Muscle layer of duodenum (tissue), 2 donors: ENCODE data around the gene HMGXB3.

Experiments used
- H3K27ac ChIP-seq: one replicate; pipeline ENCODE4 v1.7.0; 2013; ENCODE audit warnings: mild to moderate bottlenecking, low read length
- H3K27me3 ChIP-seq: one replicate; pipeline ENCODE4 v1.7.0; 2013; ENCODE audit warnings: low read depth, mild to moderate bottlenecking, control low read depth, low read length
- H3K36me3 ChIP-seq, 2 donors: one replicate each; pipeline ENCODE4 v1.7.0; 2013; ENCODE audit warnings: low read length in 2 of 2, control low read depth in 1 of 2, mild to moderate bottlenecking in 1 of 2; ENCODE audit not compliant: insufficient read depth in 2 of 2, control insufficient read depth in 1 of 2
- H3K4me1 ChIP-seq, 2 donors: one replicate each; pipeline ENCODE4 v1.7.0; 2013; ENCODE audit warnings: low read length in 2 of 2, mild to moderate bottlenecking in 2 of 2, control low read depth in 1 of 2, moderate library complexity in 1 of 2; ENCODE audit not compliant: insufficient read depth in 2 of 2, control insufficient read depth in 1 of 2
- H3K4me3 ChIP-seq, 2 donors: one replicate each; pipeline ENCODE4 v1.7.0; 2013; ENCODE audit warnings: low read length in 2 of 2, low read depth in 1 of 2, mild to moderate bottlenecking in 1 of 2
- H3K9me3 ChIP-seq, 2 donors: one replicate each; pipeline ENCODE4 v1.7.0; 2013; ENCODE audit warnings: low read length in 2 of 2, control low read depth in 1 of 2, mild to moderate bottlenecking in 1 of 2; ENCODE audit not compliant: control insufficient read depth in 1 of 2
- donor health status: healthy.

Gene HMGXB3

DNA sequence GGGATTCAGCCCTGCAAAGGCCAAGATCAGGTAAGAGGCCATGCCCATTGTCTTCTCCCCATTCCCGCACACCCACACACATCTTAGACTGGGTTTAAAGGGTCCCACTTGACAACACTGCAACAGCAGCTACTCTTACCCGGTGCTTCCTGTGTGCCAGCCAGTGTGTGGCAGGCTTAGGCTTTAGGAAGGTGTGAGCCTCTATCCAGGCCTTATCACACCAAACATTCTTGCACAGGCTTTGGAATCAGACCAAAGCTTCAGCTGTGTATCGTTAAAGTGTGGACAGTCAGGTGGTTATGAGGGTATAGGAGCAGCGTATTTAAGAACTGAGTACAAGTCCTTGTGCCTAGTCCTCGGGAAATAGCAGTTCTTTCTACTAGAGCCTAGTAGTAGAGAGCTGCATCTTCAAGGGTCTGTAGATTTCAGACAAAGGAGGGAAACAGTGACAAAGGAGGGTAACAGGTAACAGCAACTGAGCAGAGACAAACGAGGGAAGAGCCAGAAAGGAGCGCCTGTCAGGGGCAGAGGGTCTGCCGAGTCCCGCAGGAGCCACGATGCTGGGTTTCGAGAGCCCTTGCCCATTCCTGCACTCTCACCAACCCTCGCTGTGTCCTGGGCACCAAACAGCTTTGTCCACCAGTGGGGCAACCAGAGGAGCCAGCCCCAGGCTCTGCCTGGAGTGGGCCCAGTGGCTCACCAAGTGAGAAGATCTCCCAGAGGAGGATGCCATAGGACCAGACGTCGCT, 55.0 kb downstream of the HMGXB3 start:
- no peaks in the 10 kb centered on the region for H3K9me3 ChIP-seq
- H3K27ac ChIP-seq = no peak overlapping the region
- peaks cover 51 to 52% of the 10 kb centered on the region in 2 donors for H3K36me3 ChIP-seq
- no peaks in the 10 kb centered on the region for H3K4me1 ChIP-seq
- H3K27me3 ChIP-seq = no peaks in the 10 kb centered on the region
- no peak overlapping the region for H3K4me3 ChIP-seq

DNA sequence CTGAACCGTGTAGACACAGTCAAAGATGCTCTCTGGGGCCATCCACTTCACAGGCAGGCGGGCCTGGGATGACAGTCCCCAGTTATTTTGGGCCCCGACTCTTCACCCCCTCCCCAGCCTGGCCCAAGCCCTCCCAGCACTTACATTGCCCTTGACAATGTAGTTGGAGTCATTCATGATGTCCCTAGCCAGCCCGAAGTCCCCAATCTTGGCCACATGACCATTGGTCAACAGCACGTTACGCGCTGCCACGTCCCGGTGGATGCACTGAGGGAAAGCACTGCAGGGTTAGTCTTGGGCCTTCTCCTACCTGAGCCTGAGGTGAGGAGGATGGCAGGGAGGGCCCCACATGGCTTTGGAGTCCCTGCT, 55.5 kb downstream of the HMGXB3 start:
- Histone ChIP-seq H3K27ac (no peak overlapping the region), H3K9me3 (no peaks in the 10 kb centered on the region), H3K4me1 (no peaks in the 10 kb centered on the region), H3K36me3 (peaks cover 45 to 46% of the 10 kb centered on the region in 2 donors), H3K4me3 (no peak overlapping the region), H3K27me3 (no peaks in the 10 kb centered on the region)

DNA sequence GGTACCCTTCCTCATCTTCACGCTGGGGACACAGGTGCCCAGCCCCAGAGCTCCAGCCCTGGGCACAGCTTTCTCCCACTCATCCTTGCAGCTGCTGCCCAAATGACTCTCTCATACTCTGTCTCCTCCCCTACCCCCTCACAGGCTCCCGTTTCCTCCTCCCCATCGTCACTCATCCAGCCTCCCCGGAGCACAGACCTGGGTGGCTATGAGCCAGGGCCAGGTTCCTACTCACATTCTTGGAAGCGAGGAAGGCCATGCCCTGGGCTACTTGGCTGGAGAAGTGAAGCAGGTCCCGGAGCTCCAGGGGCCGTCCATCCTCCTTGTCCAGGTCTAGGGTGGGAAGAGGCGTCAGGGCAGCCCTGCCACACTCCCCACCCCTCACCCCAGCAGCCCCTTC, 56.5 kb downstream of the HMGXB3 start:
- Histone ChIP-seq H3K36me3 (peaks cover 35 to 36% of the 10 kb centered on the region in 2 donors), H3K27ac (no peak overlapping the region), H3K4me1 (no peaks in the 10 kb centered on the region), H3K27me3 (no peaks in the 10 kb centered on the region), H3K9me3 (no peaks in the 10 kb centered on the region), H3K4me3 (no peak overlapping the region)

DNA sequence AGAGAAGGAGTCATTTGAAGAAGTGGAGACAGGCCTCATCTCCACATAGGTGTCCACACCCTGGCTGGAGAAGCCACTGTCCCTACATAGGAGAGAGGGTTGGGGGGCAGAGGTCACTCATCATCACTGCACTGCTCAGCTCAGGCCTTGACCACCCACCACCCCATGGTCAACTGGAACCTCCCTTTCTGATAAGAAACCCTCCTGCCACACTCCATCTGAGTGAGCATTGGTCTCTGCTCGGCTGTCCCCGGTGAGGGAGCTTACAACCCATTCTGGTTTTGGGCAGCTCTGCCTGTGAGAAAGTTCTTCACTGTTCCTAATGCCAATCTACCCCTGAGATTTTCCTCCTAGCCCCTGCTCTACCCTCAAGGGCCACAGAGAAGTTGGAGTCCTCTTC, 57.0 kb downstream of the HMGXB3 start:
- no peaks in the 10 kb centered on the region for H3K4me1 ChIP-seq
- no peaks in the 10 kb centered on the region for H3K9me3 ChIP-seq
- H3K4me3 ChIP-seq = no peak overlapping the region
- peaks cover 31 to 32% of the 10 kb centered on the region in 2 donors for H3K36me3 ChIP-seq
- no peaks in the 10 kb centered on the region for H3K27me3 ChIP-seq
- no peak overlapping the region for H3K27ac ChIP-seq

DNA sequence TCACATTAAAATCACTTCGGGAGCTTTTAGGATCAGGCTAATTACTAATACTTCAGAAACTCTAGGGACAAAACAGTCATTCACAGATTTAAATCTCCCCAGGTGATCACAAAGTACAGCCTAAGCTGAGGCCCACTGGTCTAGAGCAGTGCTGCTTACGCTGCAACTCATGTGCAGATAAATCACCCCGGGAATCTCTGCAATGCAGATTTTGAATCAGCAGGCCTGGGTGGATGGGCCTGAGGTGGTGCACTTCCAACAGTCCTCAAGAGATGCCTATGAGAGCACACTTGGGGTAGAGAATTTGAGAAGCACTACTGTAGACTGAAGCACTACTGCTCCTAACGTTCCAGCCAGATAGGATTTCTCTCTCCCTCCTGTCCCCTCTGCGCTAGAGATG, 57.5 kb downstream of the HMGXB3 start:
- Histone ChIP-seq H3K27ac (no peak overlapping the region), H3K9me3 (no peaks in the 10 kb centered on the region)

DNA sequence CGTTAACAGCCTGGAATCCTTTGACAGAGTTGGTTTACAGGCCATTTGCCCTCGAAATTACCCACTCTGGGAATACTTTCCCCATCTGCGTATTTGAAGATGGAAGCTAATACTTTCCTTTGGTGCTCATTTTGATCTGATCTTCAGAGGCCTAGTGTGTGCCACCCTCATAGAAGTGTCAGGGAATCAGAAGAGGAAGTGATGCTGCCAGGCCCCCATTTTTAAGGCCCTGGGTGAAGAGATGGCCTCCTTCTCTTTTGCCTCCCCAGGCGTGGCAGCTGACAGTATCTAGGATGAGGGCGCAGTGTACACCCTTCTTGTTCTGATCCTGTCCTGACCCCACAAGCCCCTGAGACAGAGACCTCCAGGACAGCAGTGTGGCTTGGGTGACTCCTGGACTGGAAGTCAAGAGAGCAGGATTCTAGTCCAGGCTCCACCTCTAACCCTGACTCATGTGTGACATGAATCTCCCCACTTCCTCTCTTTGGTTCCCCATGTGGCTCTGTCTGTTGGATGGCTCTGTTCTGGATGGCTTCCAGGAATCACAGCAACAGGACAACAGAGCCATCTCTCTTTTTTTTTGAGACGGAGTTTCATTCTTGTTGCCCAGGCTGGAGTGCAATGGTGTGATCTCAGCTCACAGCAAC, 58.1 kb downstream of the HMGXB3 start:
- Histone ChIP-seq H3K9me3 (no peaks in the 10 kb centered on the region), H3K36me3 (peaks cover 21% of the 10 kb centered on the region in 2 donors), H3K4me3 (no peak overlapping the region), H3K27me3 (no peaks in the 10 kb centered on the region), H3K27ac (no peak overlapping the region), H3K4me1 (no peaks in the 10 kb centered on the region)

More for the DNA sequence above, 57.5 kb downstream of the HMGXB3 start:
- H3K27me3 ChIP-seq = no peaks in the 10 kb centered on the region
- H3K4me1 ChIP-seq = no peaks in the 10 kb centered on the region
- H3K4me3 ChIP-seq = no peak overlapping the region
- H3K36me3 ChIP-seq = peaks cover 26 to 27% of the 10 kb centered on the region in 2 donors

DNA sequence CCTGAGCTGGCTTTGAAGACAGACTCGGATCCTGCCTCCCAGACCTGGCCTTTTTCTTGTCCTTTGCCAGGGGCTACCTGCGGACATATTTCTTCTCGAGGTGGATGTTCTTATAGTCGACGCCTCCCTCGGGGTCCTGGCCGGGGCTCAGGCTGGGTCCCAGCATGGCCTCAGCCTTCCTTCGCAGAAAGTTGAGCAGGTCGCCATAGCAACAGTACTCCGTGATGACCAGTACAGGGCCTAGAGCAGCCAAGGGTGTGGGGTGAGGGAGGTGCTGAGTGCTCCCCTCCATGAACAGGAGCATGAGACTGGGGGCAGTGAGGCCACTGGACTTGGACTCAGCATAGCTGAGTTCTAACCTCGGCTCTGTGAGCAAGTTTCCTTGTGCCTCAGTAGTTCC, 59.1 kb downstream of the HMGXB3 start:
- Histone ChIP-seq H3K4me1 (no peaks in the 10 kb centered on the region), H3K27me3 (no peaks in the 10 kb centered on the region), H3K36me3 (peaks cover 12% of the 10 kb centered on the region in 2 donors), H3K4me3 (no peak overlapping the region), H3K27ac (no peak overlapping the region), H3K9me3 (no peaks in the 10 kb centered on the region)

DNA sequence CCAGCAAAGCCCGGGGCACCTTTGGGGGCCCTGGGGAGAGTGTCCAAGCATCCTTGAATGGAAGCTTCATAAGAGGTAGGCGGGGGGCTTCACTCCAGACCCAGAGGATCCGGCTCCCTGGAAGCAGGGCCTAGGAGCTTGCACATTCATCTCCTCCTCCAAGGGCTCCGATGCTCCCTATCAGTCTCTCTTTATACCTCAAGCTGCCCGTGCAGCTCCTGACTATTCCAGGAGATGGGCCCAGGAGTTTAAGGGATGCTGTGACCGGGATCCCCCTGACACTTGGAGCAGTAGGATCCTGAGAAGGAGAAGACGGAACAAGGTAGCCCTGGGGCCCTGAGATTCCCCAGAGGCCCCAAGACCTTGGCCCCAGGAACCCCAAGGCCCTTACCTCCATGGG, 59.9 kb downstream of the HMGXB3 start:
- Histone ChIP-seq H3K9me3 (no peaks in the 10 kb centered on the region), H3K4me1 (no peaks in the 10 kb centered on the region), H3K36me3 (peaks cover 6% of the 10 kb centered on the region in 2 donors), H3K27ac (no peak overlapping the region), H3K27me3 (no peaks in the 10 kb centered on the region), H3K4me3 (no peak overlapping the region)

DNA sequence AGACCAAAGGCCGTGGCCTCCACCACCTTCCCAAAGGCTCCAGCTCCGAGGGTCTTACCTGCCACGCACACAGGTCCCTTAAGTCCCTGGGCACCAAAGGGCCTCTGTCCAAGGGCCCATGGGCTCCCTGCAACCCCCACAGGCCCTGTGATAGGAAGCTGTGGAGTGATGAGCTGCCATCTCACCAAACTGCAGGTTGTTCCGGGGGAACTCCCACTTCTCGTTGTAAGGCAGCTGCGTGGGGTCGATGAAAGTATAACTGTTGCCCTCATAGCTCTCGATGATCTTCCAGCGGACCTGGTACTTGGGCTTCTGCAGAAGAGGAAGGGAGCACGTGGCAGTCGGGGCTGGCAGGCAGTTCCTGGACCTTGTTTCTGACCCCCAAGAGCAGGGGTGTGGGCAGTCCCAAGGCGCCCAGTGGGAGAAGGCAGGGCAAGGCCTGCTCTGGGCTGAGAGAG, 61.0 kb downstream of the HMGXB3 start:
- H3K36me3 ChIP-seq = no peaks in the 10 kb centered on the region
- H3K4me1 ChIP-seq = no peaks in the 10 kb centered on the region
- H3K27ac ChIP-seq = no peak overlapping the region

DNA sequence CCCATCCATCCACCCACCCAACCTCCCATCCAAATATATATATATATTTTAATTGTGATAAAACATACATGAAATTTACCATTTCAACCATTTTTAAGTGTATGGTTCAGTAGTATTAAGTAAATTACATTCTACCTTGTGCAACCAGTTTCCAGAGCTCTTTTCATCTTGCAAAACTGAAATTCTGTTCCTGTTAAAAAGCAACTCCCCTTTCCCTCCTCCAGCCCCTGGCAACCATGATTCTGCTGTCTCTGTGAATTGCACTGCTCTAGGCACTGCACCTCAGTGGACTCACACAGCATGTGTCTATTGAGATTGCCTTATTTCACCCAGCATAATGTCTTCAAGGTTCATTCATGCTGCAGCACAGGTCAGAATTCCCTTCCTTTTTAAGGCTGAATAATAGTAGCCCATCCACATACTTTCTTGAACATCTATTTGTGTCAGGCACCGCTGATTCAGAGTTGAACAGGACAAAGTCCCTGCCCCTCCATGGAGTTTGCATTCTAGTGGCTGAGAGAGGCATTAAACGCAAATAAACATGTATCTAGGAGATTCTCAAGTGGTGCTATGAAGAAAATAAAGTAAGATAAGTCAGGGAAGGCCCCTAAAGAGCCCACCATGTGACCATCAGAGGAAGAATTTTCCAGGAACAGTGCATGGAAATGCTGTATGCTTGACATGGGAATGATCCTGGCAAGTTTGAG, 61.8 kb downstream of the HMGXB3 start:
- no peaks in the 10 kb centered on the region for H3K36me3 ChIP-seq
- no peak overlapping the region for H3K27ac ChIP-seq
- H3K9me3 ChIP-seq = no peaks in the 10 kb centered on the region
- H3K4me1 ChIP-seq = no peaks in the 10 kb centered on the region
- no peak overlapping the region for H3K4me3 ChIP-seq
- no peaks in the 10 kb centered on the region for H3K27me3 ChIP-seq

More for the DNA sequence above, 61.0 kb downstream of the HMGXB3 start:
- Histone ChIP-seq H3K9me3 (no peaks in the 10 kb centered on the region), H3K4me3 (no peak overlapping the region), H3K27me3 (no peaks in the 10 kb centered on the region)

DNA sequence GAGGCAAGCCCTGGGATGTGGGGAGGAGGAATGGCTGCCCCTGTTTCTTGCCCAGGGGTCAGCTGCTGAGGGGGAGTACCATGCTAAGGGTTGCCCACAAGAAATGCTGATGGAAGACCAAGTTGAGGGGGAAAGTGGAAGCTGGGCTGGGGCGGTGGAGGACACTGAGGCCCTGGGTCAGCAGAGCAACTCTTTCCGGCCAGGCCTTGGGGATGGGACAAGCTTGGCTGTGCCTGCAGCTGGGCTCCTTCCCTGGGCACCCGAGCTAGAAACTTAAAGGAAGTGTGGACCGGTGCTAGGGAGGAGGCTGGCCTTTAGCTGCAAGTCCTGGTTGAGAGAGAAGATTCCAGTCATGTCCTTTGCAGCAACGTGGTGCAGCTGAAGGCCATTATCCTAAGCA, 63.1 kb downstream of the HMGXB3 start:
- no peak overlapping the region for H3K4me3 ChIP-seq
- H3K27me3 ChIP-seq = no peaks in the 10 kb centered on the region
- no peaks in the 10 kb centered on the region for H3K36me3 ChIP-seq
- H3K4me1 ChIP-seq = peaks cover 0 to 3% of the 10 kb centered on the region in 2 donors
- no peaks in the 10 kb centered on the region for H3K9me3 ChIP-seq
- H3K27ac ChIP-seq = no peak overlapping the region
